Measurements from ENCODE around the gene YWHAH.

GRCh38 chr22:31926969-31927368, 17.4 kb upstream of the YWHAH start:
- TF ChIP-seq CTCF (IDR thresholded peaks at IDR 0.05) = no peak
- no peak for TF ChIP-seq POLR2A (IDR thresholded peaks at IDR 0.05)

Data from thyroid gland (tissue), 4 donors.